Endometrium (tissue), 2 donors: ENCODE data around the gene TMBIM1.

Experiments used
- FAIRE-seq: peaks from 2 replicates; lab custom pipeline; 2012; peaks lifted over from hg19 to GRCh38; lab: Jason Lieb, UNC
- donor health status: control.
- donor health status: control.

Gene TMBIM1

DNA sequence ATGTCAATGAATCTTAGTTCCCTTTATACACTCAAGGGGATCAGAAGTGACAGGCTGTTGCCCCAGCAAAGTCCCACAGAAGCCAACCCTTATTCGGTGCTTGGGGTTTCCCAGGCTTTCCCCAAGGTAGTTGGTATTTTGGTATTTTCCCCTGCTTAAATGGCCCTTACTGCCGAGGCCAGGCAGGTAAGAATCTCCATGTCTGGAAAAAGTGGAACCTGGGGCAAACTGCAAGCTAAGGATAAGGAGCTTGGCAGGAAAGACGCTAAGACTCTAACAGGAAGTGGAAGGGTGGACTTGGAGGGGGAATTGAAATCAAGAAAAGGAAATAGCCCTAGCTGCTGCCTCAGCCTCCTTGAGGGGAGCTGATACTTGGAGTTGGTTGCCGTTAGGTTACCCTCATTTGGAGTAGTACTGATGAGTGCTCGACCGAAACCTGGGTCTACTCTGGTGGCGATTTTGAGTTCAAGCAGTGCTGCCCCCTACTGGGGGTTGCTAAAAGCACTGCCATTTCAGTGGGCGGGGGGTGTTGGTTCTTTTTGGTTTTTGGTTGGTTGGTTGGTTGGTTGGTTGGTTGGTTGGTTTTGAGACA, 34.8 kb downstream of the TMBIM1 start:
- no peak for FAIRE-seq

GRCh38 chr2:218256612-218257350, 35.5 kb downstream of the TMBIM1 start:
- FAIRE-seq, result no peak

DNA sequence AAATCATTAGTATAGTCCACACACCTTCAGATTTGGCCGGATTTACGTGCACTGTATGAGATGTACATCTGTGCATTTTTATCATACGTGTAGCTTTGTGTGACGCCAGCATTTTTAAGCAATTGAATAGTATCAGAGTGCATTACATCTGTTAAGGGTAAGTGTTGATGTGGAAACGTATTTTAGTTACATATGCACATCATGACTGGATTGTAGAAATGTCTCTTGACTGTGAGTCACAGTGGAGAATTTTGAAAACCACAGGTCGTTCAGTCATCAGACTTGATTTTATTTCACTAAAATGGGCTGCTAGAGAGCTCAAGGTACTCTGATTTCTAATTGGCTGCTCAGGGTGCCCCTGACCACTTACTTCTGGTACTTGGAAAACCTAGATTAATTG, 36.9 kb downstream of the TMBIM1 start:
- FAIRE-seq, result no peak

GRCh38 chr2:218253232-218253625, 39.1 kb downstream of the TMBIM1 start:
- no peak for FAIRE-seq

DNA sequence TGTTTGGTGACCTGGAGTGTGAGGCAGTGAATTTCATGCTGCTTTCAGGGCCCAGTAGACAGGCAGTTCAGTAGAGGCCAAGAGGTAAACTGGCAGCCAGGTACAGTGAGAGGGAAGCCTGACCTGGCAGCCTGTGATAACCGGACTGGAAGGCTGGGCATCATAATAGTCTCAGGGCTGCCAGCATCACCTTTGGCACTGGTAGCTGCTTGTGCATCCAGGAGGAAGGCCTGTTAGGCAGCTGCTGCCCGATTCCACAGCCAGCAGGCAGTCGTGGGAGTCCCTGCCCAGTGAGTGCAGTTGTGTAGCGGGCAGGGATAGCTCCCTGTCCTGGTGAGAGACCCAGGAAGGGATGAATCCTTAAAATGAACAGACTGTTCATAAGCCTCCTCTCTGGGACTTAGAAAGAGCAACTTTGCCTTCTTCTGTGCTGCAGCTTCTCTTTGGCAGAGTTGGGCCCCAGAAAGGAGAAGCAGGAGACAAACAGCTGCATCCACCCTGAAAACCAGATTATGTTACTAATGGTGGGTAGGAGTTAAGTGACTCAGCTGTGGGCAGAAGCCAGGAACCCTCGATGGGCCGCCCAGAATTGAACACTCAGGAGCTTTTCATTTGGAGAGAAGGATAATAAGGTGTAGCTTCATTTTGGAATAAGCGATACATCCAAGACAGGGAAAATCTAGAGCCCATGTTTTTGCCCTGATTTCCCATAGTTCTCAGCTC, 39.6 kb downstream of the TMBIM1 start:
- FAIRE-seq, result no peak

- FAIRE-seq, result no peak
Observed at GRCh38 chr2:218249691-218250090, 42.6 kb downstream of the TMBIM1 start.

DNA sequence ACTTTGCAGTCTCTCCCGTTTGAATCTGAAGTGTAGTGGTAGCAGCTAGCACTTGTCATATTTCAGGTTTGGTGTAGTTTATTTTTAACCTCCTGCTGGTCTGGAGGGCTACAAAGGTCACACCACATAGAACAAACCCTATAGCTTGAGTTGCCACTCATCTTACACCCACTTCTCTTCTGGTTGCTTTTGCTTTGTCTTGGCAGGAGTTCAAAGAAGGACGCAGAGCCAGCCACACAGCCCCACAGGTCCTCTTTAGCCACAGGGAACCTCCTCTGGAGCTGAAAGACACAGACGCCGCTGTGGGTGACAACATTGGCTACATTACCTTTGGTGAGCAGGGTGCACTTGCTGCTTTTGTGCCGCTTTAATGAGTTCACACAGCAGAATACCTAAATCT, 47.1 kb downstream of the TMBIM1 start:
- no peak for FAIRE-seq

DNA sequence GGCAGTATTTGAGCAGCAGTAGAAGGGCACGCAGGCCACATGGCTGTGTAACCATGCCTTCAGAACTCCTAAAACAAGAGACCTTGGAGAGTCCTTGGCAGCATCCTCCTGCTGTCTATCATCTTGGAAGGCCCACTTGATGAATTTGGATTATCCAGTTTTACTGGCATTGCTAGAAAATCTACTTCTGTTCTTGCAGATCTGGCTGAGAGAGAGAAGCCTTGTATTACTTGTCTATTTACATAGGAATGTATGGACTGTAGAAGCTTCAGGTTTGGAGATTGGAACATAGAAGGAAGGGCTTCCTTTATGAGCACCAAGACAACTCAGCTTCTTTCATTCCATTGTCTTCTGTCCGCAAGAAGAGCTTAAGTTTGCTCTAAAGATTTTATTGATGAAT, 47.6 kb downstream of the TMBIM1 start:
- no peak for FAIRE-seq

- no peak for FAIRE-seq
Observed at GRCh38 chr2:218244204-218244603, 48.1 kb downstream of the TMBIM1 start.

- FAIRE-seq, result no peak
Observed at GRCh38 chr2:218238887-218239286, 53.4 kb downstream of the TMBIM1 start.

- no peak for FAIRE-seq
Observed at GRCh38 chr2:218236829-218237228, 55.5 kb downstream of the TMBIM1 start.

GRCh38 chr2:218235017-218235416, 57.3 kb downstream of the TMBIM1 start:
- FAIRE-seq, result no peak

DNA sequence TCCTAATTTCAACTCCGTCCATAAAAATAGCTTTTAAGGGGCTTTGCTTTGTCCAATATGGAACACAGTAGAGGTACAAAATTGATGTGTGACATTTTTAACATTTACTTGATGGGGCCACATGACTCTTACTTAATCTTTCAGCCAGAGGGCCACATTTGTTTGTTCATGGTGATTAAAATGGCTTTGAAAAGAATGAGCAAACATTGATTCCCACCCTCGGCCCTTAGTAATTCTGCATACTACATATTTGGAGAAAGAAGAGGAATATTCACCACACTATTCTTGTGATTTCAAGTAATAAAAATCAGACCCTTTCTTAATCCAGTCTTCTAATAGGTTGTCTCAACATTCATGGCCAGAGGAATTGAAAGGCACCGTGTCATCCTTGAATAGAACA, 57.8 kb downstream of the TMBIM1 start:
- no peak for FAIRE-seq

- FAIRE-seq, result no peak
Observed at GRCh38 chr2:218233543-218233942, 58.8 kb downstream of the TMBIM1 start.

GRCh38 chr2:218230882-218231281, 61.4 kb downstream of the TMBIM1 start:
- no peak for FAIRE-seq

- no peak for FAIRE-seq
Observed at GRCh38 chr2:218229851-218230250, 62.5 kb downstream of the TMBIM1 start.

- no peak for FAIRE-seq
Observed at GRCh38 chr2:218229239-218229638, 63.1 kb downstream of the TMBIM1 start.

DNA sequence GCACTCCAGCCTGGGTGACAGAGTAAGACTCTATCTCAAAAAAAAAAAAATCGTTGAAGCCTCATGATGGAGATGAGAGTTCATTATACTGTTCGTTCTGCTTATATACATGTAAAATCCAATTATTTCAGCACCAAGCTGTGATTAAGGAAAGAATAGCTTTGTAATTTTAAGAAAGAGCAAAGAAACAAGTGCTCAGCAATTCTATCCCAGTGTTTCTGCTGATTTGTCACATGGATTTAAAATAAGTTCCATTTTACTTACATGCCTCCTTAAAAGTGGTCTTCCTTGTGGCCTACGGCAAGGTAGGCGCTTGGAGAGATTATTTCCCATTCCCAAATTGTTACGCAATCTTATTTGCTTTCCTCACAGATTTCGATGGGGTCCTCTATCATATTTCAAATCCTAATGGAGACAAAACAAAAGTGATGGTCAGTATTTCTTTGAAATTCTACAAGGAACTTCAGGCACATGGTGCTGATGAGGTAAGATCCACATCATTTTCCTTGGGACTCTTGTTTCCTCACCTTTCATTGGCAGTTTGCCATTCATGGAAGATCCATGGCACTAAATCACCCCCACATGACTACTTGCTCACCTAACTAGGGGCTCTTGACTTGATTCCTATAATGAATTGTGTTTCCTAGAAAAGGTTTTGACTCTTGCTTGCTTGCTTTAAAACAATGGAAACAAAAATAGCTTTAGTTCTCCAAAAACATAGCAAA, 63.8 kb downstream of the TMBIM1 start:
- no peak for FAIRE-seq

DNA sequence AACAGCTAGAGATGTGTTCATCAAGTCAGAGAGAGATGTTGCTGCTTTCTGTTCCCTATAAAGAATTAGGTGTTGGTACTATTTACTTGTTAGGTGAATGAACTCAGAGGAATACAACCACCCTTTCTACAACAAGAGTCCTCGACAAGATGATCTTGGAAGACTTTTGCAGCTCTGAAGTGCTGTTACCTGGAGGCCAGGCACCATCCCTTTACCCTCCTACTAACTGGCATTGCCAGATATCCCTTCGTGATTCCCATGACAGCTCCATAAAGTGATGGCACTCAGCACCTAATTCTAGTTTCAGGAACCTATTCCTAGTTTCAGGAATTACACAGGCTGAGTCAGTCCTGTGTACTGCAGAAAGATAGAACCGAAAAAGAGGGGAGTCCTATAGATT, 65.4 kb downstream of the TMBIM1 start:
- no peak for FAIRE-seq
